Measurements from ENCODE around the gene NEO1. TPM values are rescaled to one million over a fixed set of nuclear protein-coding genes. Genes with fewer than 3 reads are reported as not detected.

The NEO1 gene
- total RNA-seq, 1 donor = 55.4 TPM

DNA sequence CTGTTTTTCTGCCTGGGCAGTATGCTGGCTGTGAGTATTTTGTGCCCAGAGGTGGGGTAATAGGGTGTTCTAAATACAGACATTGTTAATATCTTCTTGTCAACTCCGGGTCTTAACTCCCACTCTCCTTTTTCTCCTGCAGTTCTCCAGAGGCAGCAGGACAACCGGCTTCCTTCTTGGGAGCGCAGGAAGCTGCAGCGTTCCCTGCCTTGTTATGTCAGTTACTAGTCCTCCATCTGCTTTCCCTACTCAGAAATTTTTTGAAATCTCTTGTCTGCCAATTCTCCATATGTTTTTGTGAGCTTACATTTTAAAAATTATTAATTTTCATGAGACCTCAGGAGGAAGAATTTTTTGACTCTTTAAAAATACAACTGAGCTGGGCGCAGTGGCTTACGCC lies 67.2 kb downstream of the NEO1 start:
- no peaks in the 10 kb centered on the region for H3K27me3 ChIP-seq (ENCODE audit: insufficient read depth, low read length)
- TF ChIP-seq, protein P1, sequence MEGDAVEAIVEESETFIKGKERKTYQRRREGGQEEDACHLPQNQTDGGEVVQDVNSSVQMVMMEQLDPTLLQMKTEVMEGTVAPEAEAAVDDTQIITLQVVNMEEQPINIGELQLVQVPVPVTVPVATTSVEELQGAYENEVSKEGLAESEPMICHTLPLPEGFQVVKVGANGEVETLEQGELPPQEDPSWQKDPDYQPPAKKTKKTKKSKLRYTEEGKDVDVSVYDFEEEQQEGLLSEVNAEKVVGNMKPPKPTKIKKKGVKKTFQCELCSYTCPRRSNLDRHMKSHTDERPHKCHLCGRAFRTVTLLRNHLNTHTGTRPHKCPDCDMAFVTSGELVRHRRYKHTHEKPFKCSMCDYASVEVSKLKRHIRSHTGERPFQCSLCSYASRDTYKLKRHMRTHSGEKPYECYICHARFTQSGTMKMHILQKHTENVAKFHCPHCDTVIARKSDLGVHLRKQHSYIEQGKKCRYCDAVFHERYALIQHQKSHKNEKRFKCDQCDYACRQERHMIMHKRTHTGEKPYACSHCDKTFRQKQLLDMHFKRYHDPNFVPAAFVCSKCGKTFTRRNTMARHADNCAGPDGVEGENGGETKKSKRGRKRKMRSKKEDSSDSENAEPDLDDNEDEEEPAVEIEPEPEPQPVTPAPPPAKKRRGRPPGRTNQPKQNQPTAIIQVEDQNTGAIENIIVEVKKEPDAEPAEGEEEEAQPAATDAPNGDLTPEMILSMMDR (IDR thresholded peaks at IDR 0.05; ENCODE audit: extremely low read depth, low read depth, low read length) = no peak

DNA sequence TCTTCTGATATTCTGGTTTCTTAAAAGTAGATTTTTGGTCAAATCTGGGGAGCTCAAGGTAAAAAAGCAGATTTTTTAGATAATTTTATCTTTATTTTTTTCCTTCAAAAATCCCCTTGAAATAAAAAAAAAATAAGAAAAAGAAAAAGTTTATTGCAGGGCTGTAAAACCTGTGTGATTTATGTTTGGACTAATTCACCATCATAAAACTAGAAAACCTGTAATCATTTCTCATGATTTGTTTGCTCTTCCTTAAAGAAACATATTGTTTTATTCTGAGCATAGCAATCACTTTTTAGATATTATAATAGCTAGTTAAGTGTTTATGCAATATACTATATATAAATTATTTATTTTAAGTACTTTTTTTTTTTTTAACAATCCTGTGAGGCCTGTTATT lies 68.0 kb downstream of the NEO1 start:
- H2AFZ ChIP-seq (ENCODE audit: low read length) = no peak overlapping the region

More for the DNA sequence above, 67.2 kb downstream of the NEO1 start:
- Histone ChIP-seq H2AFZ (ENCODE audit: low read length) (no peak overlapping the region), H4K20me1 (ENCODE audit: insufficient read depth, low read length) (no peaks in the 10 kb centered on the region), H3K36me3 (ENCODE audit: insufficient read depth, low read length) (no peaks in the 10 kb centered on the region), H3K4me1 (ENCODE audit: insufficient read depth, low read length) (no peaks in the 10 kb centered on the region), H3K27ac (ENCODE audit: low read depth, low read length) (no peak overlapping the region), H3K79me2 (ENCODE audit: insufficient read depth, low read length) (no peaks in the 10 kb centered on the region), H3K4me3 (ENCODE audit: insufficient read depth, low read length) (no peak overlapping the region), H3K4me2 (ENCODE audit: insufficient read depth, low read length) (no peak overlapping the region), H3K9me3 (ENCODE audit: low read depth, low read length) (no peaks in the 10 kb centered on the region)
- no peak for DNase-seq (ENCODE audit: insufficient read length, low spot score, missing footprints)

DNA sequence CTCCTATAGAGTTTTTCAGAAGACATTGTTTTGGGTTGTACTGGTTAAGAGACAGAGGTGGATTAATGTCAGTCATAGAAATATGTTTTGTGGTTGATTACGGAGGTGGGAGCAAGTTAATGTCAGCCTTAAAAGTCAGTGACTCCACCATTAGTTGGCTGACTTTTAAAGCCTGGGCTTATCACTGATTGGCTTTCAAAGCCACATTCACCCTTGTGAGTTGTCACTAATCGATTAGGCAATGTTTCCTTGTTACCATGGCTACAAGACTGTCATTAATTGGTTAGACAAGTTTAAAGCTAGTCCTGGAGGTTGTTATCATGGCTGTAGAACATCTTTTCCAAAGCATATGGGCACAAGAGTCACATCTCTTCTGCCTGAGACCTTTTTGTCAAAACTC lies 73.0 kb downstream of the NEO1 start:
- peak; percentile 13 for DNase-seq (ENCODE audit: insufficient read length, low spot score, missing footprints)
- no peaks in the 10 kb centered on the region for H3K27me3 ChIP-seq (ENCODE audit: insufficient read depth, low read length)
- no peaks in the 10 kb centered on the region for H4K20me1 ChIP-seq (ENCODE audit: insufficient read depth, low read length)
- no peaks in the 10 kb centered on the region for H3K79me2 ChIP-seq (ENCODE audit: insufficient read depth, low read length)
- H3K27ac ChIP-seq (ENCODE audit: low read depth, low read length) = no peak overlapping the region
- H3K4me1 ChIP-seq (ENCODE audit: insufficient read depth, low read length) = peaks cover 3% of the 10 kb centered on the region
- TF ChIP-seq, protein P1 (IDR thresholded peaks at IDR 0.05; ENCODE audit: extremely low read depth, low read depth, low read length) = no peak
- no peaks in the 10 kb centered on the region for H3K9me3 ChIP-seq (ENCODE audit: low read depth, low read length)
- no peak overlapping the region for H2AFZ ChIP-seq (ENCODE audit: low read length)
- no peak overlapping the region for H3K4me3 ChIP-seq (ENCODE audit: insufficient read depth, low read length)
- no peak overlapping the region for H3K4me2 ChIP-seq (ENCODE audit: insufficient read depth, low read length)
- H3K36me3 ChIP-seq (ENCODE audit: insufficient read depth, low read length) = no peaks in the 10 kb centered on the region

More for the DNA sequence above, 68.0 kb downstream of the NEO1 start:
- peaks cover 1% of the 10 kb centered on the region for H3K4me1 ChIP-seq (ENCODE audit: insufficient read depth, low read length)
- no peaks in the 10 kb centered on the region for H3K9me3 ChIP-seq (ENCODE audit: low read depth, low read length)
- no peak overlapping the region for H3K27ac ChIP-seq (ENCODE audit: low read depth, low read length)
- H4K20me1 ChIP-seq (ENCODE audit: insufficient read depth, low read length) = no peaks in the 10 kb centered on the region
- no peak overlapping the region for H3K4me3 ChIP-seq (ENCODE audit: insufficient read depth, low read length)
- peak; percentile 13 for DNase-seq (ENCODE audit: insufficient read length, low spot score, missing footprints)
- TF ChIP-seq, protein P1 (IDR thresholded peaks at IDR 0.05; ENCODE audit: extremely low read depth, low read depth, low read length) = no peak
- no peaks in the 10 kb centered on the region for H3K27me3 ChIP-seq (ENCODE audit: insufficient read depth, low read length)
- no peaks in the 10 kb centered on the region for H3K79me2 ChIP-seq (ENCODE audit: insufficient read depth, low read length)
- H3K36me3 ChIP-seq (ENCODE audit: insufficient read depth, low read length) = no peaks in the 10 kb centered on the region
- no peak overlapping the region for H3K4me2 ChIP-seq (ENCODE audit: insufficient read depth, low read length)

DNA sequence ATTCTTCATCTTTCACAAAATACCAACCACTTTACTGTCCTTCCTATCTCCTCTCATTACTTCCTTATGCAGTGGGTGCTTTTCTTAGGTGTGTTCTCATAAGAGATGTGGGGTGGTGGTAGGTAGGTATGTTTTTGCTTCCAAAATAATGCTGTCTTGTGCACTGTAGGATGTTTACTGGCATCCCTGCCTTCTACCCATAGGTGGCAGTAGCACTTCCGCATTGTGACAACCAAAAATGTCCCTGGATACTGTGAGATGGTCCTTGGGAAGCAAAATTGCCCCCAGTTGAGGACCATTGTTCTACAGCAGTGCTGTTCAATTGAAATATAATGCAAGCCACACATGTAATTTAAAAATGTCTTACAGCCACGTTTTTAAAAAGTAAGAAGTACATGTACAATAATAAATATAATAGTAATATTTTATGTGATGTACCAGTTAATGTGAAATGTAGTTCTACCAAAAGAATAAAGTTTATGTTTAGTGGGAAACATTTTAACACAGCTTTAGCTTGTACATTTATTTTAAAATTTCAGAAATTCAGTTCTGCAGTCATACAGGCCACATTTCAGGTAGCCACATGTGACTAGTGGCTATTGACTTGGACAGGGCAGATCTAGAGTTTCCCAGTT lies 75.2 kb downstream of the NEO1 start:
- DNase-seq (ENCODE audit: insufficient read length, low spot score, missing footprints) = peak; percentile 15
- Histone ChIP-seq H3K9me3 (ENCODE audit: low read depth, low read length) (no peaks in the 10 kb centered on the region), H4K20me1 (ENCODE audit: insufficient read depth, low read length) (no peaks in the 10 kb centered on the region), H3K4me1 (ENCODE audit: insufficient read depth, low read length) (peaks cover 3% of the 10 kb centered on the region), H3K36me3 (ENCODE audit: insufficient read depth, low read length) (no peaks in the 10 kb centered on the region), H3K4me2 (ENCODE audit: insufficient read depth, low read length) (no peak overlapping the region), H3K4me3 (ENCODE audit: insufficient read depth, low read length) (no peak overlapping the region), H2AFZ (ENCODE audit: low read length) (no peak overlapping the region), H3K27ac (ENCODE audit: low read depth, low read length) (no peak overlapping the region), H3K79me2 (ENCODE audit: insufficient read depth, low read length) (no peaks in the 10 kb centered on the region), H3K27me3 (ENCODE audit: insufficient read depth, low read length) (no peaks in the 10 kb centered on the region)
- TF ChIP-seq, protein P1 (IDR thresholded peaks at IDR 0.05; ENCODE audit: extremely low read depth, low read depth, low read length) = peak; percentile 96

Data from osteoblast (primary cell).